Lower lobe of right lung (tissue), 2 donors: ENCODE results near the gene FDCSP. TPM values are rescaled to one million over a fixed set of nuclear protein-coding genes. Genes with fewer than 3 reads are reported as not detected.
A peak's percentile ranks its signal among the peaks of the same experiment; 100 is the strongest.

ENCODE experiments used
- ATAC-seq, 2 donors: fragments of 200-7000 bp; cut with Tn5 transposase; one replicate each; pipeline ENCODE4 v1.9.1; 2020 to 2022; ENCODE audit warnings: mild to moderate bottlenecking in 2 of 2, moderate library complexity in 2 of 2
- DNase-seq: peaks from one replicate; pipeline ENCODE4 v3.0.0-alpha.2; 2020
- H3K27ac ChIP-seq: fragments of 200-600 bp; one replicate; pipeline ENCODE4 v1.8.0; 2022
- H3K27me3 ChIP-seq: fragments of 200-600 bp; one replicate; pipeline ENCODE4 v1.8.0; 2022; ENCODE audit warnings: low read depth
- H3K36me3 ChIP-seq: fragments of 200-600 bp; one replicate; pipeline ENCODE4 v1.8.0; 2022; ENCODE audit warnings: mild to moderate bottlenecking
- H3K4me1 ChIP-seq: fragments of 200-600 bp; one replicate; pipeline ENCODE4 v1.8.0; 2022
- H3K4me3 ChIP-seq: fragments of 200-600 bp; one replicate; pipeline ENCODE4 v1.8.0; 2022; ENCODE audit warnings: mild to moderate bottlenecking
- H3K9me3 ChIP-seq: fragments of 200-600 bp; one replicate; pipeline ENCODE4 v1.8.0; 2022
- CTCF ChIP-seq: fragments of 200-600 bp; IDR thresholded peaks from one replicate; pipeline ENCODE4 v1.8.0; 2022; ENCODE audit warnings: antibody characterized with exemption, mild to moderate bottlenecking
- intact Hi-C: fragments of 100-400 bp; cut with DNase I; formaldehyde crosslinking; loops from one replicate; pipeline ENCODE4 v1.11.0; 2022
- total RNA-seq: library from RNA; stranded (reverse); fragmentation: NEBNext Ultra II Directional; extraction: Animal tissue kit (Norgen Biotek cat#: 25700); gene quantifications from one replicate; pipeline ENCODE4 v1.2.1, GENCODE V29; 2021
- donor health status: DM: no; HTN: yes; CAD: no; lungs with severe emphysema.

The FDCSP gene
- total RNA-seq, 1 donor from 2014 or later, result not detected

DNA sequence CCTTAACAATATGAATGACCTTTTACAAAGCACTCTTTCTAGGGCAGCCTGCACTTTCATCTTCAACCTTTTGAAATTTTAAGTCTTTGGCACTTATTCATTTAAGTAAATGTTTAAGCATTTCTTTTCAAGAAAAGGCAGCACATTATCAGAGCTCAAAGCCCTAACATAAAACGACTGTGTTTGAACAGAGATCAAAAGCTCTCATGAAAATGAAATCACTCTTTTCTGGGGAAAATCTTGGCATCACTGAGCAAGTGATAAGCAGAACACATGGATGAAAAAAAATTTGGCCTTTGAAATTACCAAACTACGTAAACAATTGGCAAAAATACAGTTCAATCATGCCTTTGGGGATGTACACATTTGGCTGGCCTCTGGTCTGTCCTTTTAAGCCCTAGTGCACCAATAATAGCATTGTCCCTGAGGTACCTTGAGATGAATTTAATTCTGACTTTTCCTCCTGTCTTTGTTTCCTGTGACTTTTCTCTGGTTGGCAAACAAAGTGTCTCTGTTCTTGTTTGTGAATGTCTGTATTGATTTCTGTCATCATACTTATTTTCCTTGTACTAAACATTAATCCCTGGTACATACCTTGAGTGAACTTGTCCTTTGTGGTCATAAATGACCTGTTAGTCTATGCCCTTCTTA is 43.3 kb upstream of the FDCSP start:
- Histone ChIP-seq H3K27ac (no peak overlapping the region), H3K27me3 (no peaks in the 10 kb centered on the region), H3K4me3 (no peak overlapping the region), H3K36me3 (no peaks in the 10 kb centered on the region), H3K9me3 (no peaks in the 10 kb centered on the region), H3K4me1 (no peaks in the 10 kb centered on the region)
- TF ChIP-seq CTCF, result no peak
- DNase-seq (no peak), ATAC-seq (no peak)
- intact Hi-C loops, result no loop called here

DNA sequence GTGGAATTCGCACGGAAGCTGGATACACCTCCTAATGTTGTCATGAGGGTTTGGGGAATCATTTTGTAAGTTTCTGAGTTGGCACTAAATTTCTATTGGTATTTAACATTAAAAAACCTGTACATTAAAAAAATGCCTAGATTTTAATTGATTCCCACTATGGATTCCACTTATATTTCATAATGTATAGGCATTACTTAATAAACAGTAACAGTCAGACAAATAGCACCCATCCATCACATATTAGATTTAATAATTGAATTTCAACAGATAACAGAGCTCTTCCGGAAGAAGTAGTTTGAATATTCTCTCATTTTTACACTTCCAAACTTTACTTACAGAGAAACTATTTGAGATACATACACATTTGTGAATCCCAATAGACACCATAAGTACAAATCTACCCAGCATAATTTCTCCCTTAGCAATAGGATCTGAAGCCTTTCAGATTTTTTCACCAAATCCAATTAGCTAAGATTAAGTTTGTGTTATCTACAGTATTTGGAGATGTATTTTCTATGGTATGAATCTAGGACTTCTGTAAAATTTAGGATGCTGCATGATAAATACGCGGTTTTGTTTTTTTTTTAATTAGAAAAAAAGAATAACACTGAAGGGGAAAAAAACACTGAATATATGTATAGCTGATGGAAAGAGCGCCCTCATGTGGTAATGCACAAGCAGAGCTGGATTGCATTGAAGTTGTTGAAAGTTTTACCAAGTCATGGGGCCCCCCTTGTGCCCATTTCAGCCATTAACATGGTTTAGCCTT is 42.6 kb upstream of the FDCSP start:
- no peaks in the 10 kb centered on the region for H3K27me3 ChIP-seq
- no peak for DNase-seq
- H3K4me1 ChIP-seq, result no peaks in the 10 kb centered on the region
- no peak overlapping the region for H3K4me3 ChIP-seq
- H3K9me3 ChIP-seq, result no peaks in the 10 kb centered on the region
- intact Hi-C loops, result no loop called here
- no peaks in the 10 kb centered on the region for H3K36me3 ChIP-seq
- peak; percentile 55 for TF ChIP-seq CTCF
- peak; percentile 58 to 65 for ATAC-seq
- H3K27ac ChIP-seq, result no peak overlapping the region

DNA sequence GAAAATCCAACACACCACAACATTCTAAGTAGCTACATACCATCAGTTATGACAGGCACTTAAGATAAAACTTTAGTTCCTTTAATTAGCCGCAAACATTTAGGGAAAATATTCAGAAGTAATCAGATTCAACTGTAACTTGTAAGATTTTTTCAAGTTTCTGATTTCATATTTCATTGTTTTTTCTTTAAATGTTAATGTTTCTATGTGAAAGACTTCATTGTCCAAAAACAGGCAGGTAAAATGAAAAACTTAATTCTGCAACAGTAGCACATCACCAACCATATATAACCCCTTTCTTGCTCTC is 42.0 kb upstream of the FDCSP start:
- Histone ChIP-seq H3K9me3 (no peaks in the 10 kb centered on the region), H3K27ac (no peak overlapping the region), H3K4me1 (no peaks in the 10 kb centered on the region), H3K36me3 (no peaks in the 10 kb centered on the region), H3K27me3 (no peaks in the 10 kb centered on the region), H3K4me3 (no peak overlapping the region)
- ATAC-seq, result no peak
- no peak for DNase-seq
- intact Hi-C loops, result no loop called here
- peak; percentile 22 for TF ChIP-seq CTCF

DNA sequence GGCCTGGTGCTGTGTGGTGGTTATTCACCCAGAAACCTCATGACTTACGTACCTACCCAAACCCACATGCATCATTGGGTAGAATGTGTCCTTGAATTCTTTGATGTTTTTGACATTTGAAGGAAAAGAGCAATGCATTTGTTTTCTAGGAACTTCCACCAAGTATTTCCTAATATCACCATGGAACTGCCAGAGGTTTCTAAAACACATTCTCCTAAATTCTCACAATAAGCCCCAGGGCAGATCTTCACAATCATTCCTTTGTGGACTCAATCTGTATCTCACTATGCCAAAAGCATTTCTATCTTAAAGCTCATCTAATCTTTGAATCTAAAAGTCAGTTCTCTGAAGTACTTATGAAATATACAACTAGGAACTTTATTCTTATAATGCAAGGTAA is 38.7 kb upstream of the FDCSP start:
- Histone ChIP-seq H3K36me3 (no peaks in the 10 kb centered on the region), H3K4me3 (no peak overlapping the region), H3K27me3 (no peaks in the 10 kb centered on the region), H3K27ac (no peak overlapping the region), H3K9me3 (no peaks in the 10 kb centered on the region), H3K4me1 (no peaks in the 10 kb centered on the region)
- no peak for ATAC-seq
- intact Hi-C loops, result no loop called here
- TF ChIP-seq CTCF, result no peak
- no peak for DNase-seq

DNA sequence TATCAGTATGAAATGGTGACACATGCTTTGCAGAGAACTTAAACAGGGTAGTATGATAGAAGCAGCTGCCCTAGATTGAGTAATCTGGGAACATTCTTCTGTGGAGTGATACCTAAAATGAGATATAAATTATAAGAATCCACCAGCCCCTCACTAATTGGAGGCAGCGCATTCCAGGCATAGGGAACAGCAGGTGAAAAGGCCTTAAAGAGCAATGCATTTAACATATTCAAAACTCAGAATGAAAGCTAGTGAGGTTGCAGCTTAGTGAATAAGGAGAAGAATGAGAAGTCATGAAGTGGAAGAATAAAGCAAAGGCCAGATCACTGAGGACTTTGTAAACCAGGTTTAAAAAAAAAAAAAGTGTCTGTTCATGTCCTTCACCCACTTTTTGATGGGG is 35.3 kb upstream of the FDCSP start:
- Histone ChIP-seq H3K9me3 (no peaks in the 10 kb centered on the region), H3K27me3 (no peaks in the 10 kb centered on the region), H3K4me3 (no peak overlapping the region), H3K36me3 (no peaks in the 10 kb centered on the region), H3K27ac (no peak overlapping the region), H3K4me1 (no peaks in the 10 kb centered on the region)
- DNase-seq, result no peak
- no peak for TF ChIP-seq CTCF
- ATAC-seq, result no peak
- intact Hi-C loops, result no loop called here
